NCI-H69 (cell line): ENCODE data around the gene AFF2.

Source experiments
- DNase-seq: peaks from one replicate; lab custom pipeline; 2025; lab: John Stamatoyannopoulos, UW

Gene AFF2

DNA sequence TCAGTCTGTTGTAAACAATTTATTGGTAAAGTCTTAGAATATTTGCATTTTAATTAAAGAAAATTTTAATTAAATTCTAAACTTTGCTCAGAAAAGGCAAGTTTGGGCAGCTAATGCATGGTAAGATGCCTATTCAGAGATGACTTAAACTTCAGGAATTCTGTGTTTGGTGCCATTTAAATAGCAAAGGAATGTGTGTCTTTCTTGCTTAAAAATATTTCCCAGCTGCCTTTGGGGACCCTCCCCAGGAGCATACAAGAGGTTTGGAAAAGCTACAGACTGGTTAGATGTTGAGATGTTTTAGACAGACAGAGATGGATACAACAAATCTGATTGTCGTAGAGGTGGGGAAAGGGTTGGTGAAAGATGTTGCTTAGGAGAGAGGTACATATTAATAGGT, 36.5 kb downstream of the AFF2 start:
- no peak for DNase-seq

DNA sequence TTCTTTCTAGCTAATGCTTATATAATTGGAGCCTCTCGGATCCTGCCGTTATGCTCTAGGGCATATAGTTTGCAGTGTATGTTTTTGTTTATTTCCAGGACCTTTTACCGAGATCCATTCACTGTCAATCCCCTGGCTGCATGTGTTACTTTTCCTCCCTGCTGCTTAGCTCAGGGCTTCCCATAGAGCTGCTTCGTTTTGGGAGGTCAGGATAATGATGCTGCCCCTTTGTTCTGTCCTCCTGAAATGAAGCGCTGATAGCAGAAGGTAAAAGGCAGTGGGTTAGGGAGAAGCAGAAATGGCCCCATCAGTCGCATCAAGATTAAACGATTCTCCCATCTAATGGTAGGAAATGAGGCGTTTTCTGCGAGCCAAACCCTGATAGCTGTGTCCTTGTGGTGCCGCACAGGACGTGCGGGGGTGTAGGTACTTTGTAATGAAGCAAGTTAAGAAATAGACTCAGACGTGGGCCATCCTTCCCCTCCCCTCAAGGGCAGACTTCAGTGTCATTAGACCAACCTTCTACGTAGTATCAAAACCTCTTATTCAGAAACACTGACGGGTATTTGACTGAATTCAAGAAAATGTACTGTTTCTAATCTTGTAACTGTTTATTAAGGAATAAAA, 37.3 kb downstream of the AFF2 start:
- DNase-seq, result no peak

DNA sequence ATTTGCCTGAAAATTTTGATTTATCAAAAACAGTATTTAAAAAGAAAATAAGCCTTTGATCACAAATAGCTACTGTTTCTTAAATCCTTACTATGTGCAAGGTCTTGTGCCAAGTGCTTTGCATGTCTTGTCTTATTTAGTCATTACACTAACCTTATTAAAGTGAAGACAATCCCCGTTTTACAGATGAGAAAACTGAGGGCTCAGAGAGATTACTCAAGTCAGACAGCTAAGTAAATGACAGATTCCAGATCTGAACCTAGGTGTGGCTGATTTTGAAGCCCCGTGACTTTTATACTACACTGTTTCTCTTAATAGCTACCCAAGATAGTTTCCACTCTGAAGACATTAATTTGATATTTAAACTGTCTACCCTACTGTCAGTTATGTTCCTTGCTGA, 38.2 kb downstream of the AFF2 start:
- DNase-seq, result no peak

DNA sequence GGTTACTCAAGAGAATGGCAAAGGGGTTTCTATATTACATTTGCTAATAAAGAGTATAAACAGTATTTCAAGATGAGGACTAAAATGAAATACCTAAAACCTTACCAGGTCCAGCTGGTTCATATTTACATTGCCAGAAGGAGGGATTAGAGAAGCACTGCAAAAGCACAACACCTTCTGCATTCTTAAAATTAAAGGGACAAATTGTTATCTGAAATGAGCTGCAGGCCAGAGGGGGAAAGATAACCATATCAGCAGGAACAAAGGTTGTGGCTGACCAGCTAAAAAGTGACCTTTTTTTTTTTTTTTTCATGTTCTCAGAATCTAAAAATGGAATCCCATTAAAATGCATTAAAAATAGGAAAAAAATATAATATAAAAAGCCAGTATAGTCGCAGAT, 39.7 kb downstream of the AFF2 start:
- no peak for DNase-seq

DNA sequence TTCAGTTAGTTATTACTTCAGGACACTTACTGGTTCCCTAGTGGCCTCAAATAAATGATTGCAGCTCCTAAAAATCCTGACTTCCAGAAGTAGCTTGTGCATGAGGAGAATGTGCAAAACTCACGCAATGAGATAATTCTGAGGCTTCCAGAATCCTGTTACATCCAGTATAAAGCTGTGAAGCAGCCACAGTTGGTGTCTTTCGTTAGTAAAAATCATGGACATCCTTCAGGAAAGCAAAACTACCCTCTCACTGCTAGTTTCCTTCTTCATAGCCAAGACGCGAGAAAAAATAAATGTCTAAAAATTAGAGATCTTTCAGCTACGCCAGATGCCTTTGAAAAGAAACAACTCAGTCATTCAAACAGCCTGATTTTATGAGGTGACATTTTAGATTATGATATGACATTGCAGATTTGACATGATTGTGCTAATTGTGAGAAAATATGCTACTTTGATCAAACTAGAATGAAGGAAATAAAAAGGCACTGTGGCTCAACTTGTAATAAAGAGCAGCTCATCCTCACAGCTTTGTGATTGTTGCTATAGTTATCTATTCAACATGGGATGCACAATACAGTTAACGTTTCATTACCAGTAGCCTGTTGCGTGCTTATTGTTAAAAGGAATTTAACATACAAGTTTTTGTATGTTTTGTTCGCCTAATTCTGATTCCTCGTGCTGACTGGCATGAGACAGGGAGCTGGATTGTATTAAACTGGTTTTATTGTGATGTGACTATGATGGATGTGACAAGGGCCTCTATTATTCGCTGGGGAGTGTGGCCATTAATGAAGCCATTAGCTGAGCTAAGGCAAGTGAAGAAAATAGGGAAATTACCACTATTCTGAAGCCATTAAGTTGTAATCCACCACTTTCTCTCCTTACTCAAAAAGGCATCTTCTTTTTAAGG, 40.5 kb downstream of the AFF2 start:
- no peak for DNase-seq

DNA sequence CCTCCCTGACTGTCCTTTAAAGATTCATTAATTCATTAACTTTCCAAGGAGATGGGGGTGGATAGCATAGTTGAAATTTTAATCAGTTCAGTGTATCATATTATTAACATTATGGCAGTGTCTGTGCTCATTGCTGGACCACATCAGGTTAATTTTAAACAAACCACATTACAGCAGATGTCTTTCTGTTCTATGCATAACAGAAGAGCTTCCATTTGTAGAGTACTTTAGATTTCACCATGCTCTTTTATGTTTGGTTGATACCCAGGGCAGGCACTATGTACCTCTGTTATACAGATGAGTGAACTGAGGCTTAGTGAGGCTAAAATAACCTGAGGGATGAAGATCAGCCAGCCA, 41.1 kb downstream of the AFF2 start:
- no peak for DNase-seq

DNA sequence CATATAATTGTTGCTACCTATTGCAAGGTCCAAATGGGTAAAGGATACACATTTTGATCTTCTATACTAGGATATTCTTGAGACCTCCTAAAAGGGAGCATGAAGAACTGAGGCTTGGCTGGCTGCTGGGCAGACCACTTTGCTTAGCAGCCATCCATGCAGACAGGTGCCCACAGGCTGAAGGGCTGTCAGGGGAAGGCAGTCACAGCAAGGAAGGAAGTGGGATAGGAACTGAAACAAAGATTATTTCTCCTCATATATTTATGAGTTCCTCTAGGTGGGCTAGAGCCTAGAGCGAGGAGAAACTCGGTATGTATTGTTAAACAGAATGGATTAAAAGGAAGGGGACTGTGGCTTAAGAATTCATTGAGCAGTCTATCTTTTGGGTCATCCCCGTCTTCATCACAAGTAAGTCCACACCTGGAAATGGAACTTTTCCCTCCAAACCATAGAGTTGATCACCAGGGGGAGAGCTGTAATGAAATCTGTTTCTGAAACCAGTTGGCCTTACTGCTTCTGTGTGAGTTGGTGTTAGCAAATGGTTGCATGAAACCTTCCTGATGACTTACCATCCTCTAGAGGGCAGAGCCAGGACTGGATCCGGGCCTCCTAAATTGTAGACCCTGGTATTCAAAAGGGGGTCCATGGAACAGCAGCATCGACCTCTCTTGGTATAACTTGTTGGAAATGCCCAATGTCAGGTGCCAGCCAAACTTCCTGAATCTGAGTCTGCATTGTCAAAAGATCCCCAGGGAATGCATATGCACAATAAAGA, 42.3 kb downstream of the AFF2 start:
- DNase-seq, result no peak

DNA sequence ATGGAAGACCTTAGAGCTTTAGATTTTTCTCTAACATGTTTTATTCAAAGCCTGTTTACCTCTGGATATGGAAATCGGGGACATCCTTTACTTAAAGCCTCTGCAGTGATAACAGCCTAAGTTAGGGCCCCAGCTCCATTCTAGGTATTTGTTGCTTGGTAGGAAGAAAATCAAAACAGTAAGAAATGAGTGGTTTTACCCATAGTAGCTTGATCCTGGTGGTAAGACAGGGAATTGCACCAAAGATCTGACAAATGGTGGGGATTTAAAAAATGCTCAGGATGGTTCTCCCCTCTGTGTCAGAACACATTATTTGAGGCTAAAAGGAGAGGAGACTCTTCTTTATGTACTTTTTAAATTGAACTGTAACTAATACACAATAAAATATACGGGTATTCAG, 52.4 kb downstream of the AFF2 start:
- no peak for DNase-seq

DNA sequence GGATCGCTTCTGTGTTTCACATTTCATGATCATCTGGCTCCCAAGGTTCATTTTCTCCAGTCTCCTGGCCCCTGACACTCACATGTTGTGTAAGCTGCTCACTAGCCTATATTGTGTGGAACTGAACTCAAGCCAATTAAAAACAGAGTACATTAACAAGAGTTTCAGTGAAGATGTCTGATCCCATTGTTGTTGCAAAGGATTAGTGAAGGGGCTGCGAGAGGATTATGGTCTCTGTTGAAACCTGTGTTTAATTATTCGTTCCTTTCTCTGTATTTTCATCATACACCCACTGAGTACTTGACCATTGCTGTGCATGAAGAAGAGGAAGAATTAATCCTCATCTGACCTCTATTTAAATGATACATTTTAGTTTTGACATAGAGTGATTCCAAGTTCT, 54.7 kb downstream of the AFF2 start:
- DNase-seq, result no peak

DNA sequence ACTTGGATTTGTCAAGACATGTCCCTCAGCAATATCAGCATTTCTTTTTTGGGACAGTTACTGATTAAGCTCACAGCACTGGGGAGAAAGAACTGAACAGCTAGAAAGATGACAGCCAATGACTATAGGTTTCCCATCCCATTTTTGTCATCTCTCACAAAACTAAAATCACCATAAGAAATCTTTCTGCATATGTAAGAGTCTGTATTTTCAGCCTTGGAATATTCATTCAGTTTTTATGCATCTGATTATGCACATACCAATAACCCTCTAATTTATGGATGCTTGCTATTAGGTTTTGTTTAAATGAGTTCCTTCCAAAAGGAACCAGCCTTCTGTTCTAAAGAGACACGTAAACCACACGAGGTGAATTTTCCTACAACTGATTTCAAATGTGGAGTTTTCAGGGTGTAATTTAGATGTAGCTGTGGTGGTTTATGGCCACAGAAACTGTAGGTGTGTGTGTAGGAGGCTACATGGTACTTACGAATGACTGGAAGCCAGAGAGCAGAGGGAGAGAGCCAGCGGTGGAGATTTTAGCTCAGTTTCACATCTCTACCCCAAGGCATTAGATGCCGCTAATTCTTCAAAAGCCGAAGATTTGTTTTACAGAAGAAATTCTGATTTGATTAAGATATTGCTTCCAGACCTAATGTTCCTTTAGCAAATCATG, 55.3 kb downstream of the AFF2 start:
- no peak for DNase-seq

DNA sequence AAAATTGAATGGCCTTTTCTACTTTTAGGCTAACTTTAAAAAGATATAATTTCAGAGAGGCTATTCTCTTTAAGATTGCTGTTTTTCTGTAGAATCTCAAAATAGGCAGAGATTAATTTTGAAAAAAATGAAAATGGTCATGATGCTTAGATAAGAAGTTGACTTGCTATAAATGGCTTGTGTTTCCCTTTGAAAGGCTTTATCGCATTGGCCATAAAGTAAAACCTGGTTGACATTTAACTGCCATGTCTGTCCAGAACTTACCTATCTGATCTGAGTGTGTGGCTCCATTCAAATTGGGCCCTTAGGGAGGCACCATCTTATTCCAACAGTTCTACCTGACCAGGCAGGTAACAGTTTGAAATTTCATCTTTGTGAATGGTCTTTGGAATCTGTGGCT, 56.1 kb downstream of the AFF2 start:
- no peak for DNase-seq

DNA sequence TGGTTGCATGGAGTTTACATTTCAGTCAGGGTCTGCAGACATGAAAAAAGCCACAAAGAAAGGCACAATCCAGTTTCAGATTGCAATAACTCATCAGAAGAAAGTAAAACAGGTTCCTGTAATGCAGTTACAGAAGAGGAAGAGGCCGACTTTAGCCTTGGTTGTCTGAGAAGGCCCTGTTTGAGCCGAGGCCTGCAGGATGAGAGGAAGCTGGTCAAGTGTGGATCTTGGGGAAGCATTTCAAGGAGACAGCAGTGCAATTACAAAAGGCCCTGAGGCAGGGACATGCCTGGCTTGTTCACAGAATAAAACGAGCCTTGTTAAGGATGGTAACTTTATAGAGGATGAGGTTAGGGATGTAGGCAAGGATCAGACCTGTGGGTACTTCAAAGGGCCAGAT, 62.4 kb downstream of the AFF2 start:
- DNase-seq, result no peak

DNA sequence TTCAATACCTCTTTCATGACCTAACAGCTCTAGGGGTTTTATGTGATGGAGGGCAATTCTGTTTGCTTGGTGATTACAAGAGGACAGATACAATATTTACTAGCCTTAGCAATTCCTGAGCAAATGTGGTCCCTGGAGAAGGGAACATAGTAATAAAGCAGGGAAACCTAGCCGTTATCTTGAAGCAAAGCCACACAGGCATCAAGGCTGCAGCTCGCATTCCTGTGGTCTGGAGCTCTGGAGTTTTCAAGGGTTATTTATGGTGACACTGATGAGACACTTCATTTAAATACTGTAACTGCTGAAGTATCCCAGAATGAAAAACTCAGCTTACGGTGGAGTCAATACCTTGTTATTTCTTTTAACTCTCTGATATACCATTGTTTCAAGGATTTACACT, 66.8 kb downstream of the AFF2 start:
- no peak for DNase-seq

DNA sequence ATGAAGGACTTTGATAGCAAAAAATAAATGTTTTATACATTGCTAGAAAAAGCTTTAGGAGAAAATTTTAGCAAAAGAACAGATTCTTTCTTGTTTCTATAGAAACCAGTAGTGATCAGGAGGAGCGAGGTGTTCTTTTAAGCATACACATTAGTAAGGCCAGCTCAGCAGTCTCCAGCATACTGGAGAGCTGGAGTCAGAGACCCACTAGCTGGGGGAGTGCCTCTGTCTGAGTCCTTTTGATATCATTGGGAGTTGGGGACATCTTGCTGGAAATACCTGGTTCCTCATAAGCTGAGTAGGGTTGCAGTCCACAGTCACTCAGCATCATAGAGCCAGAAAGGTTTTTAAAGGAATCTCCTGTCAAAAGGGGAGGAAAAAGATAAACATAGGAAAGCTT, 67.4 kb downstream of the AFF2 start:
- DNase-seq, result no peak

DNA sequence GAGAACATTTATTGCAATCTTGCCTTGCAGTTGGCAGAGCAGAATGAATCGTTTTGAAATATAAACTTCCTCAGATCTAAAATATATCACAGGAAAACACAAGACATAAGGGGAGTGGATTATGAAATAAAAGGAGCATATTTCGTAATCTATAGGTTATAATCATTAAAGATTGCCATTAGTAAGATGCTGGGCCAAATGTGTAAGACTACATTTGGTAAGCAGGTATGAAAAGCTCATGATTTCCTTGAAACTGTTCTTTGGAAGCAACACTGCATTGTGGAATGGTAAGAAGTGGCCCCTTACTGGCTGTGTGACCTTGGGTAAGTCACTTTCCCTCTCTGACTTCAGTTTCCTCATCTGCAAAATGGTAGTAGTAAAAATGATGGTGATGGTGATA, 68.3 kb downstream of the AFF2 start:
- DNase-seq, result no peak

DNA sequence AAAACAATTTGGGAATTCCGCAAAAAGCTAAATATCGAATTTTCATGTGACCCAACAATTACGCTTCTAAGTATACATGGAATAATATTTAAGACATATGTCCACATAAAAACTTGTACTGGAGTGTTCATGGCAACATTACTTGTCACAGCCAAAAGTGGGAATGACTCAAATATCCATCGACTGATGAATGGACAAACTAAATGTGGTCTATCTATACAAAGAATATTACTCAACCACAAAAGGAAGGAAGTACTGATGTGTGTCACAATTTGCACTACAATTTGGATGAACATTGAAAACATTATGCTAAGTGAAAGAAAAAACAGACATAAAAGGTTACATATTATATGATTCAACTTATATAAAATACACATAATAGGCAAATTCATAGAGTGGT, 71.9 kb downstream of the AFF2 start:
- DNase-seq, result no peak

DNA sequence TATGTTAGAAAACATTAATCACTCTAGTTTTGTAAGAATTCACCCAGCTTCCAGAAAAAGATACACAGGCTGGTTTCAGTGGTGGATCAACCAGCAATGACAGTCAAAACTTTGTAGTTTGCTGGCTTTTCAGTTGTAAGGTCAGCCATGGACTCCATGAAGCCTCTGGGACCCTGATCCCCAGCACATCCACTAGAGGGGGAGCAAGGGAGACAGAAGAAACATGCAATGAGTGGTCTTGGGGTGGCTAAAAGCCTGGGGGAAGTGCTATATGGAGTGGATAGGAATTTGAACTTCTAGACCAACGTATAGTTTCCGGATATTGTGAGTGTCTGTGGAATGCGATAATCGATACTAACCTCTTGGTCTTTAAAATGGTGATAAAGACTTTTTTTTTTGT, 72.7 kb downstream of the AFF2 start:
- DNase-seq, result no peak

DNA sequence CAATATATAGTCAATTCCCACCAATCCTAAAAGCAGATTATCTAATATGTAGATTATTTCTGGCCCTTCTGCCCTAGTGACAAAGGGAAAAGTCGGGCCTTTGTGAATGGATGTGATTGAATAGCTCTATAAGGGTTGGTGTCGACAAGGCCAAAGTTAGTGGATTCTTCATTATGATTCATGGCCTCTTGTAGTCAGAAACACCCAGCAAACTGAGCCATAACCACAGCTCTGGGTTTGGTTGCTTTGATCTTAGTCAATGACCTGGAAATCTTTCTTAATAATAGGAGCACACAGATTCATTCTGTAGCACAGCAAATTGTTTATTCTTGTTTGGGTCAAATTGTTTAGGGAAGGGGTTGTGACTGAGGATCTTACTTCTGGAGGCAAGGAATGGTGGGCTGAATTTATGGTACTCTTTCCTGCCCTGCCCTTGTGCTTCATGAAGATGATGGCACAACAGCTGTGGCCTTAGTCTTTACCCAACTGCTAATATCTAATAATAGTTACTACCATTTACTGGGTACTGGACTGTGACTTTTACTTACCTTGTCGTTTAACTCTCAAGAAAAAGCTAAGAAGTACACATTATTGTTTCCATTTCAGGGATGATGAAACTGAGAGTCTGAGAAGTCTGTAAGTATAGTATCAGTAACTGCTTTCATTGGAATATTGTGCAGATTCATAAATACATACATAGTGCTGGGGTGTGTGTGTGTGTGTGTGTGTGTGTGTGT, 74.0 kb downstream of the AFF2 start:
- DNase-seq, result no peak

DNA sequence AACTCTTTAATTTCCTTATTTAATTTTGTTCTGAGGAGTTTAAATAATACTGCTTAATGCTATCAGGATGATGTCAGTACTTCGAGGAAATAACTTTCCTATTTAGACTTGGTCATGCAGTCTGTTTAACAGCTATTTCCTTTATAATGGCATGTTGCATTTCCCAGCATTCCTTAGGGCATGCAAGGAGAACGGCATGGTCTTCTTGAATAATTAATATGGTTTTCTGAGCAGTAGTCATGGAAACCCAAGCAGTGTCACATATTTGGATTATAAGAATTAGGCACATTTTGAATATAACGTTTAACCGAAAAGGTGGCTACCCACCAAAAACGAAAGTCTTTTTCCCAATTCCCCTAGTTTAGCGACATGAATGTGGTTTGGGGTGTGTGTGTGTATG, 76.0 kb downstream of the AFF2 start:
- DNase-seq, result no peak

DNA sequence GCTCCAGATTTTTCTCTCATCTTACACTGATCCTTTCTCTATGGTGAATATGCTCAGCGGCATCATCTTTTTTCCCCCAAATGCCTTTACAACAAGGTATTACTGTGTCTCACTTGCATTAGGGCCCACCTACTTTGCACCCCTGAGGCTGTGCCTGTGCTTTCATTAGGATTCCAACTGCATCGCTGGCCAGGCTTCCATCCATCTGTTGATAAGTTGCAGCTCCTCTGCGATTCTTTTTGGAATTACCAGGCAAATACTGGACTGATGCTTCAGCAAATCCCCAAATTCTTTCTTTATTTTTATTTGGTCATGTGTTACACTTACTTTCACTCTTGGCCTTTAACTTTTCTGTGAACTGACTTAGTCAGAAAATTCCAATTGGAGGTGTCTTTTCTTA, 77.3 kb downstream of the AFF2 start:
- no peak for DNase-seq

DNA sequence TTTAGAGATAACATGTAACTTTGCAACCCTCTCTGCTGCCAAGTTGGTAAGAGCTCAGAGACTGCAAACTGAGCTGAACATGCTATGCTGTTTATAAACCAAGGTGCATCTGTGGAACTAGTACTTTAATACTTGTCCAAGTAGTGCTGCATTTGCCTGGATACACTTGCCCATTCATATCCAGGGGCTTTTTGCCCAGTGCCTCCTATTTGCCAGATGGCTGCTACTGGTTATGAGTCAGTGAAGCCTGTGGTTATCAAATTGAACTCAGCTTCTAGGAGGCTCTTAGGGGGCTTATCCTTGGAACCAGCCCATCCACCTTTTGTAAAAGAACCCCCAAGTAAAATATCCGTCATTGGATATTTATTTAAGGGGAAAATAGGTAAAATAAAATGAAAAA, 79.6 kb downstream of the AFF2 start:
- DNase-seq, result no peak

DNA sequence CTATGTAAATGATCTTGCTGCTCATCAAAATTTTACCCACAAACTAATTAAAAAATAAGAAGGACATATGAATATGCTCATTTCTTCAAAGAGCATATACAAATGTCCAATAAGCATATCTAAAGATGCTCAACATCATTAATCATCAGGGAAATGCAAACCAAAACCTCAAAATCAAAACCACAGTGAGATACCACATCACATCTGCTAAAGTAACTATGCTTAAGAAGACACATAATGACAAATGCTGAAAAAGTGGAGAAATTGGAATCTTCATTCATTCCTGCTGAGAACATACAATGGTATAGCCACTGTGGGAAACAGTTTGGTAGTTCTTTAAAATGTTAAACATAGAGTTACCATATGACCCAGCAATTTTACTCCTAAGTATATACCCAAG, 81.9 kb downstream of the AFF2 start:
- DNase-seq, result no peak
